CD14-positive monocyte (primary cell): Measurements from ENCODE around the gene EPG5. TPM values are rescaled to one million over a fixed set of nuclear protein-coding genes. Genes with fewer than 3 reads are reported as not detected.

Experiments used
- DNase-seq, 3 donors: peaks; one replicate each; pipeline ENCODE4 v3.0.0-alpha.2; 2011 to 2022
- H2AFZ ChIP-seq: 2 replicates; pipeline ENCODE4 v1.6.0; 2012; ENCODE audit warnings: mild to moderate bottlenecking, low read depth, low read length, inconsistent platforms; ENCODE audit not compliant: insufficient read depth, poor library complexity, severe bottlenecking
- H3K27ac ChIP-seq, 2 donors: 1 replicate in 1 of 2; 2 replicates in 1 of 2; pipeline ENCODE4 v1.5.1; 2012 to 2013; ENCODE audit warnings: low read length in 2 of 2, control low read depth in 1 of 2, inconsistent platforms in 1 of 2, low read depth in 1 of 2, mild to moderate bottlenecking in 1 of 2
- H3K27me3 ChIP-seq, 2 donors: one replicate each; pipeline versions ENCODE4 v1.6.0 to v1.6.1; 2011 to 2013; ENCODE audit warnings: low read length in 2 of 2; ENCODE audit not compliant: control insufficient read depth in 2 of 2, insufficient read depth in 2 of 2
- H3K36me3 ChIP-seq, 2 donors: replicated peaks in 1 of 2; 1 replicate in 1 of 2; 2 replicates in 1 of 2; pipeline versions ENCODE4 v1.5.1 to v1.6.1; 2012 to 2013; ENCODE audit warnings: low read length in 2 of 2, control low read depth in 1 of 2, inconsistent platforms in 1 of 2, mild to moderate bottlenecking in 1 of 2; ENCODE audit not compliant: insufficient read depth in 2 of 2, control insufficient read depth in 1 of 2
- H3K4me1 ChIP-seq, 2 donors: 1 replicate in 1 of 2; 2 replicates in 1 of 2; pipeline versions ENCODE4 v1.5.1 to v1.6.1; 2012 to 2013; ENCODE audit warnings: low read length in 2 of 2, control low read depth in 1 of 2, inconsistent platforms in 1 of 2, mild to moderate bottlenecking in 1 of 2, moderate library complexity in 1 of 2; ENCODE audit not compliant: insufficient read depth in 2 of 2, control insufficient read depth in 1 of 2
- H3K4me2 ChIP-seq: replicated peaks from 2 replicates; pipeline ENCODE3; 2012; ENCODE audit warnings: low read length, moderate library complexity, mild to moderate bottlenecking; ENCODE audit not compliant: poor library complexity, severe bottlenecking; ENCODE audit errors: extremely low read depth
- H3K4me3 ChIP-seq, 3 experiments: fragments of 200-600 bp in 1 of 3; sonication (generic) in 1 of 3; replicated peaks in 1 of 3; 1 replicate in 2 of 3; 2 replicates in 1 of 3; pipeline ENCODE4 v1.5.1; 2011 to 2013; ENCODE audit warnings: low read length in 3 of 3, mild to moderate bottlenecking in 3 of 3, control low read depth in 2 of 3, low read depth in 2 of 3, inconsistent platforms in 1 of 3, moderate library complexity in 1 of 3
- H3K79me2 ChIP-seq: 2 replicates; pipeline ENCODE4 v1.6.0; 2012; ENCODE audit warnings: mild to moderate bottlenecking, control low read depth, inconsistent platforms, low read length, moderate library complexity; ENCODE audit not compliant: insufficient read depth
- H3K9ac ChIP-seq: 2 replicates; pipeline ENCODE4 v1.6.0; 2017; ENCODE audit warnings: low read length, mild to moderate bottlenecking; ENCODE audit not compliant: insufficient read depth, poor library complexity, severe bottlenecking
- H3K9me3 ChIP-seq, 2 donors: replicated peaks in 1 of 2; 1 replicate in 1 of 2; 2 replicates in 1 of 2; pipeline versions ENCODE4 v1.5.1 to v1.6.1; 2012 to 2013; ENCODE audit warnings: low read length in 2 of 2, control low read depth in 1 of 2; ENCODE audit not compliant: control insufficient read depth in 1 of 2, insufficient read depth in 1 of 2
- H4K20me1 ChIP-seq: 2 replicates; pipeline ENCODE4 v1.6.0; 2012; ENCODE audit warnings: mild to moderate bottlenecking, low read length, control low read depth, moderate library complexity; ENCODE audit not compliant: insufficient read depth
- H3K27ac Mint-ChIP-seq, 7 donors: one replicate each; pipeline ENCODE4 v1.8.0; 2020; ENCODE audit warnings: mild to moderate bottlenecking in 7 of 7, mixed read lengths in 7 of 7, moderate library complexity in 6 of 7, inconsistent platforms in 2 of 7
- H3K27me3 Mint-ChIP-seq, 3 donors: one replicate each; pipeline ENCODE4 v1.8.0; 2021 to 2022; ENCODE audit warnings: low read depth in 3 of 3, mild to moderate bottlenecking in 3 of 3, mixed read lengths in 3 of 3, moderate library complexity in 3 of 3, inconsistent platforms in 1 of 3
- H3K36me3 Mint-ChIP-seq, 2 donors: one replicate each; pipeline ENCODE4 v1.8.0; 2020; ENCODE audit warnings: mixed read lengths in 2 of 2, inconsistent platforms in 1 of 2, mild to moderate bottlenecking in 1 of 2
- H3K4me1 Mint-ChIP-seq: one replicate; pipeline ENCODE4 v1.8.0; 2020; ENCODE audit warnings: mild to moderate bottlenecking, mixed read lengths
- H3K4me3 Mint-ChIP-seq, 2 donors: one replicate each; pipeline ENCODE4 v1.8.0; 2020; ENCODE audit warnings: mild to moderate bottlenecking in 2 of 2, mixed read lengths in 2 of 2, moderate library complexity in 1 of 2
- H3K9me3 Mint-ChIP-seq, 7 donors: one replicate each; pipeline ENCODE4 v1.8.0; 2020 to 2022; ENCODE audit warnings: mixed read lengths in 7 of 7, mild to moderate bottlenecking in 6 of 7, moderate library complexity in 6 of 7, inconsistent platforms in 2 of 7
- WGBS: methylation state at CpG from one replicate; pipeline ENCODE4 v1.1.5; 2013; ENCODE audit warnings: missing lambda C conversion rate; ENCODE audit not compliant: insufficient coverage; 5-methylcytosine and 5-hydroxymethylcytosine counted together
- intact Hi-C, 2 donors: fragments of 100-400 bp; cut with micrococcal nuclease; formaldehyde crosslinking; loops; one replicate each; pipeline versions ENCODE4 v1.15.0 to v1.15.1; 2023
- polyA plus RNA-seq, 3 donors: library from polyadenylated mRNA; depleted of rRNA in 1 of 3; unstranded in 2 of 3; stranded (reverse) in 1 of 3; fragments of 300-500 nt in 2 of 3; fragments of >200 nt in 1 of 3; fragmentation: Illumina TruSeq in 2 of 3; gene quantifications; 1 replicate in 2 of 3; 2 replicates in 1 of 3; pipeline ENCODE4 v1.2.3, GENCODE V29; 2012 to 2021
- TF ChIP-seq, protein P1 (sequence below): fragments of 200-600 bp; IDR thresholded peaks from one replicate; pipeline ENCODE4 v1.8.0; 2022; ENCODE audit warnings: antibody characterized with exemption, mild to moderate bottlenecking

EPG5 gene
- polyA plus RNA-seq, 3 donors, result 1.3 to 15.9 (median 1.4) TPM

DNA sequence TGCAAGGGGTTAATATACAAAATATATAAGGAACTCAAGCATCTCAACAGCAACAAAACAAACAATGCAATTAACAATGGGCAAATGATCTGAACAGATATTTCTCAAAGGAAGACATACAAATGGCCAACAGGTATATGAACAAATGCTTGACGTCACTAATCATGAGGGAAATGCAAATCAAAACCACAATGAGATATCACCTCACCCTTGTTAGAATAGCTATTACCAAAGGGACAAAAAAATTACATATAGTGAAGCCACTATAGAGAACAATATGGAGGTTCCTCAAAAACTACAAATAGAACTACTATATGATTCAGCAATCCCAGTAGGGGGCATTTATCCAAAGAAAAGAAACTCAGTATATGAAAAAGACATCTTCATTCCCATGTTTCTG, 145.4 kb downstream of the EPG5 start:
- peaks cover 48% of the 10 kb centered on the region for H3K4me1 Mint-ChIP-seq
- TF ChIP-seq, protein P1, sequence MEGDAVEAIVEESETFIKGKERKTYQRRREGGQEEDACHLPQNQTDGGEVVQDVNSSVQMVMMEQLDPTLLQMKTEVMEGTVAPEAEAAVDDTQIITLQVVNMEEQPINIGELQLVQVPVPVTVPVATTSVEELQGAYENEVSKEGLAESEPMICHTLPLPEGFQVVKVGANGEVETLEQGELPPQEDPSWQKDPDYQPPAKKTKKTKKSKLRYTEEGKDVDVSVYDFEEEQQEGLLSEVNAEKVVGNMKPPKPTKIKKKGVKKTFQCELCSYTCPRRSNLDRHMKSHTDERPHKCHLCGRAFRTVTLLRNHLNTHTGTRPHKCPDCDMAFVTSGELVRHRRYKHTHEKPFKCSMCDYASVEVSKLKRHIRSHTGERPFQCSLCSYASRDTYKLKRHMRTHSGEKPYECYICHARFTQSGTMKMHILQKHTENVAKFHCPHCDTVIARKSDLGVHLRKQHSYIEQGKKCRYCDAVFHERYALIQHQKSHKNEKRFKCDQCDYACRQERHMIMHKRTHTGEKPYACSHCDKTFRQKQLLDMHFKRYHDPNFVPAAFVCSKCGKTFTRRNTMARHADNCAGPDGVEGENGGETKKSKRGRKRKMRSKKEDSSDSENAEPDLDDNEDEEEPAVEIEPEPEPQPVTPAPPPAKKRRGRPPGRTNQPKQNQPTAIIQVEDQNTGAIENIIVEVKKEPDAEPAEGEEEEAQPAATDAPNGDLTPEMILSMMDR, result no peak
- no peaks in the 10 kb centered on the region for H3K9me3 ChIP-seq
- DNase-seq, result no peak
- H3K9ac ChIP-seq, result no peak overlapping the region
- peaks cover 0 to 3% of the 10 kb centered on the region in 2 donors for H3K36me3 Mint-ChIP-seq
- intact Hi-C loops, result no loop called here
- peaks cover 38 to 45% of the 10 kb centered on the region in 2 donors for H3K4me1 ChIP-seq
- no peaks in the 10 kb centered on the region for H3K36me3 ChIP-seq
- WGBS, result no CpG with 5 or more reads among the region's 1 CpG
- no peaks in the 10 kb centered on the region for H3K27me3 ChIP-seq
- no peak overlapping the region for H3K4me2 ChIP-seq
- H2AFZ ChIP-seq, result no peak overlapping the region
- peaks cover 0 to 4% (median 2%) of the 10 kb centered on the region in 7 donors for H3K9me3 Mint-ChIP-seq
- H4K20me1 ChIP-seq, result no peaks in the 10 kb centered on the region
- no peak overlapping the region for H3K27ac ChIP-seq
- H3K4me3 Mint-ChIP-seq, result no peak overlapping the region
- H3K79me2 ChIP-seq, result no peaks in the 10 kb centered on the region
- H3K27ac Mint-ChIP-seq, result no peak overlapping the region
- H3K4me3 ChIP-seq, result no peak overlapping the region
- H3K27me3 Mint-ChIP-seq, result no peaks in the 10 kb centered on the region

DNA sequence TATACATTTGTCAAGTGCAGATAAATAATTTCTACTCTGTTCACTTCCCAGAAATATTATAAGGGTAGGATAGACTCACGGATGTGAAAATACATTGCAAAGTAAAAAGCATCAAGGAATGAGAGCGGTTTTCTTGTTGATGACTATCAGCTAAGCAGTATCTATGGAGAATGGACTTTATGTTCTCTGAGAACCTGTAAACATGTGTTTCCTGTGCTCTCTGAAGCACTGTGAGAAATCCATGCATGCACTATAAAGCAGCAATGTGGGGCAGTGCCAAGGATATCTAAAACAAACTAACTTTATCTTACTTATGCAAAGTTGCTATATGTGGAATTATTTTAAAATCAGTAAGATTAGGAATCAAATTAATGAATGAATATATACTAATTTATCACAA, 146.1 kb downstream of the EPG5 start:
- Histone ChIP-seq H3K36me3 (no peaks in the 10 kb centered on the region), H3K4me3 (no peak overlapping the region), H2AFZ (no peak overlapping the region), H3K27me3 (no peaks in the 10 kb centered on the region), H3K4me2 (no peak overlapping the region), H3K27ac (no peak overlapping the region), H3K9me3 (no peaks in the 10 kb centered on the region), H4K20me1 (no peaks in the 10 kb centered on the region), H3K4me1 (peaks cover 31 to 38% of the 10 kb centered on the region in 2 donors), H3K79me2 (no peaks in the 10 kb centered on the region), H3K9ac (no peak overlapping the region)
- no peak overlapping the region for H3K27ac Mint-ChIP-seq
- H3K36me3 Mint-ChIP-seq, result no peaks in the 10 kb centered on the region
- peaks cover 0 to 8% (median 3%) of the 10 kb centered on the region in 7 donors for H3K9me3 Mint-ChIP-seq
- intact Hi-C loops, result no loop called here
- no peak overlapping the region for H3K4me3 Mint-ChIP-seq
- no peak for DNase-seq
- TF ChIP-seq, protein P1, result no peak
- H3K27me3 Mint-ChIP-seq, result no peaks in the 10 kb centered on the region
- WGBS, result no CpG with 5 or more reads among the region's 2 CpGs
- peaks cover 42% of the 10 kb centered on the region for H3K4me1 Mint-ChIP-seq
